GM23338 (cell line): Measurements from ENCODE around the gene PSMA7. TPM values are rescaled to one million over a fixed set of nuclear protein-coding genes. Genes with fewer than 3 reads are reported as not detected.

Source experiments
- ATAC-seq: fragments of 200-7000 bp; cut with Tn5 transposase; 3 replicates; pipeline ENCODE4 v1.9.1; 2020
- DNase-seq: peaks from one replicate; pipeline ENCODE4 v3.0.0-alpha.2; 2015; ENCODE audit warnings: low spot score
- H2AFZ ChIP-seq: fragments of 200-600 bp; sonication (generic); 2 replicates; pipeline ENCODE4 v1.8.0; 2016; ENCODE audit warnings: antibody characterized with exemption, mild to moderate bottlenecking, moderate library complexity
- H3F3A ChIP-seq: fragments of 200-600 bp; sonication (generic); replicated peaks from 2 replicates; pipeline ENCODE4 v1.8.0; 2017; ENCODE audit warnings: antibody characterized with exemption, mixed run types, low read depth
- H3K27ac ChIP-seq: fragments of 200-600 bp; sonication (generic); 2 replicates; pipeline ENCODE4 v1.6.1; 2016; ENCODE audit warnings: low read depth
- H3K27me3 ChIP-seq: fragments of 200-600 bp; sonication (generic); 2 replicates; pipeline ENCODE4 v1.8.0; 2016; ENCODE audit warnings: mild to moderate bottlenecking, mixed run types, moderate library complexity; ENCODE audit not compliant: insufficient read depth
- H3K36me3 ChIP-seq: fragments of 200-600 bp; sonication (generic); 2 replicates; pipeline ENCODE4 v1.8.0; 2016; ENCODE audit warnings: mild to moderate bottlenecking; ENCODE audit not compliant: insufficient read depth
- H3K4me1 ChIP-seq: fragments of 200-600 bp; sonication (generic); 2 replicates; pipeline ENCODE4 v1.8.0; 2016; ENCODE audit warnings: mild to moderate bottlenecking, moderate library complexity; ENCODE audit not compliant: insufficient read depth
- H3K4me2 ChIP-seq: fragments of 200-600 bp; sonication (generic); 2 replicates; pipeline ENCODE4 v1.7.1; 2017; ENCODE audit warnings: mixed run types
- H3K4me3 ChIP-seq: fragments of 200-600 bp; sonication (generic); 2 replicates; pipeline ENCODE4 v1.6.1; 2016; ENCODE audit warnings: mixed run types
- H3K79me2 ChIP-seq: fragments of 200-600 bp; sonication (generic); replicated peaks from 2 replicates; pipeline ENCODE4 v1.8.0; 2017; ENCODE audit warnings: mild to moderate bottlenecking; ENCODE audit not compliant: insufficient read depth
- H3K9me2 ChIP-seq: fragments of 200-600 bp; sonication (generic); 2 replicates; pipeline ENCODE4 v1.8.0; 2017; ENCODE audit not compliant: insufficient read depth
- H4K20me1 ChIP-seq: fragments of 200-600 bp; sonication (generic); replicated peaks from 2 replicates; pipeline ENCODE4 v1.8.0; 2017; ENCODE audit warnings: mild to moderate bottlenecking; ENCODE audit not compliant: insufficient read depth
- H3K27ac Mint-ChIP-seq: 2 replicates; pipeline ENCODE4 v1.8.0; 2020; ENCODE audit warnings: inconsistent platforms, mild to moderate bottlenecking, moderate library complexity, mixed read lengths
- H3K27me3 Mint-ChIP-seq: 3 replicates; pipeline ENCODE4 v1.8.0; 2022; ENCODE audit warnings: low read depth, mild to moderate bottlenecking, moderate library complexity, mixed read lengths, inconsistent platforms; ENCODE audit not compliant: insufficient read depth, poor library complexity
- H3K36me3 Mint-ChIP-seq: 3 replicates; pipeline ENCODE4 v1.8.0; 2021; ENCODE audit warnings: low read depth, mild to moderate bottlenecking, inconsistent platforms, moderate library complexity, mixed read lengths
- H3K4me1 Mint-ChIP-seq: 3 replicates; pipeline ENCODE4 v1.8.0; 2020; ENCODE audit warnings: mild to moderate bottlenecking, inconsistent platforms, mixed read lengths
- H3K4me3 Mint-ChIP-seq: 3 replicates; pipeline ENCODE4 v1.8.0; 2021; ENCODE audit warnings: moderate library complexity, mild to moderate bottlenecking, inconsistent platforms, mixed read lengths
- H3K9me3 Mint-ChIP-seq: 3 replicates; pipeline ENCODE4 v1.8.0; 2020; ENCODE audit warnings: moderate library complexity, mild to moderate bottlenecking, inconsistent platforms, mixed read lengths
- EZH2 ChIP-seq: fragments of 200-600 bp; sonication (generic); IDR thresholded peaks from one replicate; pipeline ENCODE4 v1.8.0; 2017; ENCODE audit warnings: antibody characterized with exemption, mild to moderate bottlenecking, low read depth; ENCODE audit not compliant: unreplicated experiment
- EZH2phosphoT487 ChIP-seq: fragments of 200-600 bp; sonication (generic); IDR thresholded peaks from one replicate; pipeline ENCODE4 v1.8.1; 2018; ENCODE audit warnings: antibody characterized with exemption; ENCODE audit not compliant: unreplicated experiment
- JUNB ChIP-seq: IDR thresholded peaks from one replicate; pipeline ENCODE4 v1.6.1; 2016; ENCODE audit warnings: antibody characterized with exemption; ENCODE audit not compliant: unreplicated experiment
- NANOG ChIP-seq: IDR thresholded peaks from 2 replicates; pipeline ENCODE4 v1.6.1; 2016; ENCODE audit warnings: antibody characterized with exemption, borderline replicate concordance
- POLR2AphosphoS5 ChIP-seq: IDR thresholded peaks from 2 replicates; pipeline ENCODE4 v1.6.1; 2016; ENCODE audit warnings: antibody characterized with exemption, low read depth
- STAT1 ChIP-seq: IDR thresholded peaks from one replicate; pipeline ENCODE4 v1.6.1; 2016; ENCODE audit warnings: antibody characterized with exemption; ENCODE audit not compliant: unreplicated experiment
- ZNF114 ChIP-seq: fragments of 250-450 bp; sonication (Bioruptor Pico); IDR thresholded peaks from 2 replicates; pipeline ENCODE4 v1.5.0; 2020; ENCODE audit warnings: mild to moderate bottlenecking, moderate library complexity
- ZNF331 ChIP-seq: fragments of 250-450 bp; sonication (Bioruptor Pico); IDR thresholded peaks from 2 replicates; pipeline ENCODE4 v1.5.0; 2020; ENCODE audit warnings: low read depth, mild to moderate bottlenecking, moderate library complexity
- polyA plus RNA-seq: library from polyadenylated mRNA; unstranded; fragments of >200 nt; fragmentation: Nextera tagmentation; extraction: Ambion mirVana; gene quantifications from 2 replicates; pipeline ENCODE4 v1.2.1, GENCODE V29; 2016
- total RNA-seq: library from RNA; depleted of rRNA; stranded (reverse); fragments of >200 nt; shearing (Covaris generic); gene quantifications from 2 replicates; pipeline ENCODE4 v1.2.3, GENCODE V29; 2014
- TF ChIP-seq, protein P1 (sequence below): fragments of 250-450 bp; sonication (Bioruptor Pico); IDR thresholded peaks from 2 replicates; pipeline ENCODE4 v1.5.0; 2020; ENCODE audit warnings: mild to moderate bottlenecking, moderate library complexity
- TF ChIP-seq, protein P2 (sequence below), 2 experiments: fragments of 200-600 bp in 1 of 2; sonication (generic) in 1 of 2; conservative IDR thresholded peaks; 2 replicates each; pipeline versions ENCODE4 v1.5.1 to v1.6.1; 2016 to 2017; ENCODE audit warnings: antibody characterized with exemption in 2 of 2, low read depth in 2 of 2, mild to moderate bottlenecking in 2 of 2, moderate library complexity in 1 of 2
- TF ChIP-seq, protein P3 (sequence below): IDR thresholded peaks from 2 replicates; pipeline ENCODE4 v1.6.1; 2016; ENCODE audit warnings: antibody characterized with exemption
- TF ChIP-seq, protein P4 (sequence below): IDR thresholded peaks from one replicate; pipeline ENCODE4 v1.6.1; 2018; ENCODE audit warnings: antibody characterized with exemption; ENCODE audit not compliant: unreplicated experiment

Gene PSMA7
- total and polyA plus RNA-seq, 2 experiments from 2014 or later, result 357 to 628 TPM

DNA sequence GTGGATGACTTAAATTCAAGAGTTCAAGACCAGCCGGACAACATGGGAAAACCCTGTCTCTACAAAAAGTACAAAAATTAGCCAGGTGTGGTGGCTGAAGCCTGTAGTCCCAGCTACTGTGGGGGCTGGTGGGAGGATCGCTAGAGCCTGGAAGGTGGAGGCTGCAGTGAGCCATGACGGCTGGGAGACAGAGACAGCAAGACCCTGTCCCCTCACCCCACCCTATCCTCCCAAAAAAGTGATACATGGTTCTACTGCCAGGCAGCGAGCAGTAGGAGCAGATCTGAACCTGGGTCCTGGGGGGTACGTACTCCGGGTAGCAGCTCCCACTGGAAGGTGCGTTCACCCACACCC lies 2.2 kb downstream of the PSMA7 start:
- Histone ChIP-seq H3K36me3 (peaks cover 44% of the 10 kb centered on the region), H3K4me2 (peak overlapping the region; percentile 95; the same call in 1 of the 2 replicates)
- ATAC-seq, result no peak

More for the DNA sequence above, 2.2 kb downstream of the PSMA7 start:
- TF ChIP-seq, protein P1, sequence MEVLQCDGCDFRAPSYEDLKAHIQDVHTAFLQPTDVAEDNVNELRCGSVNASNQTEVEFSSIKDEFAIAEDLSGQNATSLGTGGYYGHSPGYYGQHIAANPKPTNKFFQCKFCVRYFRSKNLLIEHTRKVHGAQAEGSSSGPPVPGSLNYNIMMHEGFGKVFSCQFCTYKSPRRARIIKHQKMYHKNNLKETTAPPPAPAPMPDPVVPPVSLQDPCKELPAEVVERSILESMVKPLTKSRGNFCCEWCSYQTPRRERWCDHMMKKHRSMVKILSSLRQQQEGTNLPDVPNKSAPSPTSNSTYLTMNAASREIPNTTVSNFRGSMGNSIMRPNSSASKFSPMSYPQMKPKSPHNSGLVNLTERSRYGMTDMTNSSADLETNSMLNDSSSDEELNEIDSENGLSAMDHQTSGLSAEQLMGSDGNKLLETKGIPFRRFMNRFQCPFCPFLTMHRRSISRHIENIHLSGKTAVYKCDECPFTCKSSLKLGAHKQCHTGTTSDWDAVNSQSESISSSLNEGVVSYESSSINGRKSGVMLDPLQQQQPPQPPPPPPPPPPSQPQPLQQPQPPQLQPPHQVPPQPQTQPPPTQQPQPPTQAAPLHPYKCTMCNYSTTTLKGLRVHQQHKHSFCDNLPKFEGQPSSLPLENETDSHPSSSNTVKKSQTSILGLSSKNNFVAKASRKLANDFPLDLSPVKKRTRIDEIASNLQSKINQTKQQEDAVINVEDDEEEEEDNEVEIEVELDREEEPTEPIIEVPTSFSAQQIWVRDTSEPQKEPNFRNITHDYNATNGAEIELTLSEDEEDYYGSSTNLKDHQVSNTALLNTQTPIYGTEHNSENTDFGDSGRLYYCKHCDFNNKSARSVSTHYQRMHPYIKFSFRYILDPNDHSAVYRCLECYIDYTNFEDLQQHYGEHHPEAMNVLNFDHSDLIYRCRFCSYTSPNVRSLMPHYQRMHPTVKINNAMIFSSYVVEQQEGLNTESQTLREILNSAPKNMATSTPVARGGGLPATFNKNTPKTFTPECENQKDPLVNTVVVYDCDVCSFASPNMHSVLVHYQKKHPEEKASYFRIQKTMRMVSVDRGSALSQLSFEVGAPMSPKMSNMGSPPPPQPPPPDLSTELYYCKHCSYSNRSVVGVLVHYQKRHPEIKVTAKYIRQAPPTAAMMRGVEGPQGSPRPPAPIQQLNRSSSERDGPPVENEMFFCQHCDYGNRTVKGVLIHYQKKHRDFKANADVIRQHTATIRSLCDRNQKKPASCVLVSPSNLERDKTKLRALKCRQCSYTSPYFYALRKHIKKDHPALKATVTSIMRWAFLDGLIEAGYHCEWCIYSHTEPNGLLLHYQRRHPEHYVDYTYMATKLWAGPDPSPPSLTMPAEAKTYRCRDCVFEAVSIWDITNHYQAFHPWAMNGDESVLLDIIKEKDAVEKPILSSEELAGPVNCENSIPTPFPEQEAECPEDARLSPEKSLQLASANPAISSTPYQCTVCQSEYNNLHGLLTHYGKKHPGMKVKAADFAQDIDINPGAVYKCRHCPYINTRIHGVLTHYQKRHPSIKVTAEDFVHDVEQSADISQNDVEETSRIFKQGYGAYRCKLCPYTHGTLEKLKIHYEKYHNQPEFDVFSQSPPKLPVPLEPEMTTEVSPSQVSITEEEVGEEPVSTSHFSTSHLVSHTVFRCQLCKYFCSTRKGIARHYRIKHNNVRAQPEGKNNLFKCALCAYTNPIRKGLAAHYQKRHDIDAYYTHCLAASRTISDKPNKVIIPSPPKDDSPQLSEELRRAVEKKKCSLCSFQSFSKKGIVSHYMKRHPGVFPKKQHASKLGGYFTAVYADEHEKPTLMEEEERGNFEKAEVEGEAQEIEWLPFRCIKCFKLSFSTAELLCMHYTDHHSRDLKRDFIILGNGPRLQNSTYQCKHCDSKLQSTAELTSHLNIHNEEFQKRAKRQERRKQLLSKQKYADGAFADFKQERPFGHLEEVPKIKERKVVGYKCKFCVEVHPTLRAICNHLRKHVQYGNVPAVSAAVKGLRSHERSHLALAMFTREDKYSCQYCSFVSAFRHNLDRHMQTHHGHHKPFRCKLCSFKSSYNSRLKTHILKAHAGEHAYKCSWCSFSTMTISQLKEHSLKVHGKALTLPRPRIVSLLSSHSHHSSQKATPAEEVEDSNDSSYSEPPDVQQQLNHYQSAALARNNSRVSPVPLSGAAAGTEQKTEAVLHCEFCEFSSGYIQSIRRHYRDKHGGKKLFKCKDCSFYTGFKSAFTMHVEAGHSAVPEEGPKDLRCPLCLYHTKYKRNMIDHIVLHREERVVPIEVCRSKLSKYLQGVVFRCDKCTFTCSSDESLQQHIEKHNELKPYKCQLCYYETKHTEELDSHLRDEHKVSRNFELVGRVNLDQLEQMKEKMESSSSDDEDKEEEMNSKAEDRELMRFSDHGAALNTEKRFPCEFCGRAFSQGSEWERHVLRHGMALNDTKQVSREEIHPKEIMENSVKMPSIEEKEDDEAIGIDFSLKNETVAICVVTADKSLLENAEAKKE (CRISPR knock-in tag), result no peak
- TF ChIP-seq NANOG, result no peak
- TF ChIP-seq, protein P2, sequence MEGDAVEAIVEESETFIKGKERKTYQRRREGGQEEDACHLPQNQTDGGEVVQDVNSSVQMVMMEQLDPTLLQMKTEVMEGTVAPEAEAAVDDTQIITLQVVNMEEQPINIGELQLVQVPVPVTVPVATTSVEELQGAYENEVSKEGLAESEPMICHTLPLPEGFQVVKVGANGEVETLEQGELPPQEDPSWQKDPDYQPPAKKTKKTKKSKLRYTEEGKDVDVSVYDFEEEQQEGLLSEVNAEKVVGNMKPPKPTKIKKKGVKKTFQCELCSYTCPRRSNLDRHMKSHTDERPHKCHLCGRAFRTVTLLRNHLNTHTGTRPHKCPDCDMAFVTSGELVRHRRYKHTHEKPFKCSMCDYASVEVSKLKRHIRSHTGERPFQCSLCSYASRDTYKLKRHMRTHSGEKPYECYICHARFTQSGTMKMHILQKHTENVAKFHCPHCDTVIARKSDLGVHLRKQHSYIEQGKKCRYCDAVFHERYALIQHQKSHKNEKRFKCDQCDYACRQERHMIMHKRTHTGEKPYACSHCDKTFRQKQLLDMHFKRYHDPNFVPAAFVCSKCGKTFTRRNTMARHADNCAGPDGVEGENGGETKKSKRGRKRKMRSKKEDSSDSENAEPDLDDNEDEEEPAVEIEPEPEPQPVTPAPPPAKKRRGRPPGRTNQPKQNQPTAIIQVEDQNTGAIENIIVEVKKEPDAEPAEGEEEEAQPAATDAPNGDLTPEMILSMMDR (conservative IDR thresholded peaks at IDR 0.05; ENCODE audit: low read depth in 2 of 2), result no peak
- no peak for TF ChIP-seq POLR2AphosphoS5
- TF ChIP-seq ZNF331 (CRISPR knock-in tag), result no peak
- TF ChIP-seq EZH2phosphoT487, result no peak
- no peak for TF ChIP-seq JUNB
- TF ChIP-seq, protein P3, sequence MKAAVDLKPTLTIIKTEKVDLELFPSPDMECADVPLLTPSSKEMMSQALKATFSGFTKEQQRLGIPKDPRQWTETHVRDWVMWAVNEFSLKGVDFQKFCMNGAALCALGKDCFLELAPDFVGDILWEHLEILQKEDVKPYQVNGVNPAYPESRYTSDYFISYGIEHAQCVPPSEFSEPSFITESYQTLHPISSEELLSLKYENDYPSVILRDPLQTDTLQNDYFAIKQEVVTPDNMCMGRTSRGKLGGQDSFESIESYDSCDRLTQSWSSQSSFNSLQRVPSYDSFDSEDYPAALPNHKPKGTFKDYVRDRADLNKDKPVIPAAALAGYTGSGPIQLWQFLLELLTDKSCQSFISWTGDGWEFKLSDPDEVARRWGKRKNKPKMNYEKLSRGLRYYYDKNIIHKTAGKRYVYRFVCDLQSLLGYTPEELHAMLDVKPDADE, result no peak
- TF ChIP-seq STAT1, result no peak
- no peak for TF ChIP-seq EZH2
- TF ChIP-seq, protein P4, sequence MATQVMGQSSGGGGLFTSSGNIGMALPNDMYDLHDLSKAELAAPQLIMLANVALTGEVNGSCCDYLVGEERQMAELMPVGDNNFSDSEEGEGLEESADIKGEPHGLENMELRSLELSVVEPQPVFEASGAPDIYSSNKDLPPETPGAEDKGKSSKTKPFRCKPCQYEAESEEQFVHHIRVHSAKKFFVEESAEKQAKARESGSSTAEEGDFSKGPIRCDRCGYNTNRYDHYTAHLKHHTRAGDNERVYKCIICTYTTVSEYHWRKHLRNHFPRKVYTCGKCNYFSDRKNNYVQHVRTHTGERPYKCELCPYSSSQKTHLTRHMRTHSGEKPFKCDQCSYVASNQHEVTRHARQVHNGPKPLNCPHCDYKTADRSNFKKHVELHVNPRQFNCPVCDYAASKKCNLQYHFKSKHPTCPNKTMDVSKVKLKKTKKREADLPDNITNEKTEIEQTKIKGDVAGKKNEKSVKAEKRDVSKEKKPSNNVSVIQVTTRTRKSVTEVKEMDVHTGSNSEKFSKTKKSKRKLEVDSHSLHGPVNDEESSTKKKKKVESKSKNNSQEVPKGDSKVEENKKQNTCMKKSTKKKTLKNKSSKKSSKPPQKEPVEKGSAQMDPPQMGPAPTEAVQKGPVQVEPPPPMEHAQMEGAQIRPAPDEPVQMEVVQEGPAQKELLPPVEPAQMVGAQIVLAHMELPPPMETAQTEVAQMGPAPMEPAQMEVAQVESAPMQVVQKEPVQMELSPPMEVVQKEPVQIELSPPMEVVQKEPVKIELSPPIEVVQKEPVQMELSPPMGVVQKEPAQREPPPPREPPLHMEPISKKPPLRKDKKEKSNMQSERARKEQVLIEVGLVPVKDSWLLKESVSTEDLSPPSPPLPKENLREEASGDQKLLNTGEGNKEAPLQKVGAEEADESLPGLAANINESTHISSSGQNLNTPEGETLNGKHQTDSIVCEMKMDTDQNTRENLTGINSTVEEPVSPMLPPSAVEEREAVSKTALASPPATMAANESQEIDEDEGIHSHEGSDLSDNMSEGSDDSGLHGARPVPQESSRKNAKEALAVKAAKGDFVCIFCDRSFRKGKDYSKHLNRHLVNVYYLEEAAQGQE, result no peak
- no peak for TF ChIP-seq ZNF114
- Mint-ChIP-seq H3K27me3 (peaks cover 21% of the 10 kb centered on the region), H3K9me3 (no peaks in the 10 kb centered on the region; the same call in 2 of the 3 replicates), H3K36me3 (peaks cover 73% of the 10 kb centered on the region), H3K4me3 (peak overlapping the region; percentile 94), H3K4me1 (peaks cover 24% of the 10 kb centered on the region), H3K27ac (peak overlapping the region; percentile 33; the same call in 1 of the 2 replicates)
- Histone ChIP-seq H3K79me2 (peaks cover 62% of the 10 kb centered on the region), H4K20me1 (peaks cover 60% of the 10 kb centered on the region), H3K4me1 (peaks cover 8% of the 10 kb centered on the region), H2AFZ (no peak overlapping the region), H3K27ac (0 out of 2 replicates have a peak overlapping the region, but pooled peaks have one; percentile 55), H3K9me2 (no peaks in the 10 kb centered on the region), H3K27me3 (no peaks in the 10 kb centered on the region), H3F3A (peaks cover 41% of the 10 kb centered on the region), H3K4me3 (no peak overlapping the region; the same call in 1 of the 2 replicates)
- no peak for DNase-seq
